HG03103 (cell line): ENCODE measurements around the gene CTIF.
"Not testable (repeated sequence)": the region's sequence is repeated elsewhere in the genome, so short reads cannot be mapped to it uniquely, and the experiment has no call there.

ENCODE experiments used
- ATAC-seq: cut with Tn5 transposase; IDR thresholded peaks from one replicate; pipeline ENCODE4 v1.9.1; 2021; ENCODE audit warnings: low read depth; ENCODE audit not compliant: unreplicated experiment

The CTIF gene

DNA sequence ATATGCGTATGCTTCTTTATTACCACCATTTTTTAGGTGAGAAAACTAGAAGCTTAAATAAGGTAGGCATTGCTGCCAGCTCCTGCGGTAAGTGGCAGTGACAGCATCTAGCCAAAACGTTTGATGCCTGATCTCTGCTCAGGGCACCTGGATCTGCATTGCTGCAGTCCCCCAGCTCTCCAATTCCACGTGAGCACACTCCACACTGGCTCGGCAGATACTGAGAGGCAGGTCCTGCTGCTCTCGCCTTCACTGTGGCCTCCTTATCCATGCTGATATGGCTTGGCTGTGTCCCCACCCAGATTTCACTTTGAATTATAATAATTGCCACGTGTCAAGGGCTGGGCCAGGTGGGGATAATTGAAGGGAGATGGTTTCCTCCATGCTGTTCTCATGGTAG lies 160.9 kb downstream of the CTIF start:
- no peak for ATAC-seq

DNA sequence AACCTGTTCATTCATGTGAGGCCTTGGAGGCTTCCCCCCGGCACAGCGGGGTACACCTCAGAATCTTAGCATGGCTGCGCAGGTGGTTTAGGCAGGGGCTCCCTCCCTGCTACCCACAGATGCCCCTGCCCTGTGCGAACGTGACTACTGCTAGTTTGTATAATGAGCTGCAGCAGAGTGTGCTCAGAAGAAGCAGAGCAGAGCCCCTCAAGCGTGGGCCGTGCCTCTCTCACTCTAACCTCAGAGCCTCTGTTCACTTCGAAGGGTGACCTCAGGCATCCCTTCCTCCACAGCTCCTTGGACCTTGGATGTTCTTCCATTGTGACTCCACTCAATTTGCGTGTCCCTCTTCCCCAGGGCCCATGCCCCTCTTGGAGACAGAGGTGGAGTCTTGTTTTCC lies 161.6 kb downstream of the CTIF start:
- no peak for ATAC-seq

DNA sequence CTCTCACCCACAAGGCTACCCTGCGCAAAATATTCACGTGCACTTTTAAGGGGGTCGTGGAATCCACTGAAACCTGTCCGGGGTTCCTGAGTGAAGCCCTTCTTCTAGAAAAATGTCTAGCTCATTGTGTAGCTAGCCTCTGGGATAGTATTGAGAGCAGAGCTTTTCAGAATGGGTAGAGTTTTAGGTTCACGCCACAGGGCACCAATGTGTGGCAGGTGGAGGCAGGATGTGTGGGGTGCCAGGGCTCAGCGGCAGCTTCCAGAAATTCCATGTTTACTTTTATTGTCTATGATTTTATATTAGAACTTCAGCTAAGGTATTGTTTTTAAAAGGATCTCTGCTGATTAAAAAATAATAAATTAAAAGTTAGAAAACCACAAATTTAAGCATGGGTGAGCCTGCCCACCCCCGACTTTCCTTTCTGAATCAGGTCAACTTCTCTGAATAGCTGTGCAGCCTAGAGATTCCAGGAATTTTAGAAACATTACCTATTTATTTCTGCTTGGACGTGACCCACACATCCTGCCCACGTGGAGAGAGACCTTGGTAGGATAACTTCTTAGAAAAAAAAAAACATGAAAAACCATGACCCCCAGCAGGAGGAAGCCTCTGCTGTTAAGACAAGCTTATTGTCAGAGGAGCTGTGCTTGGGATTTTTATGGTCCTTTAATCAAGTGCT lies 163.7 kb downstream of the CTIF start:
- ATAC-seq, result no peak

DNA sequence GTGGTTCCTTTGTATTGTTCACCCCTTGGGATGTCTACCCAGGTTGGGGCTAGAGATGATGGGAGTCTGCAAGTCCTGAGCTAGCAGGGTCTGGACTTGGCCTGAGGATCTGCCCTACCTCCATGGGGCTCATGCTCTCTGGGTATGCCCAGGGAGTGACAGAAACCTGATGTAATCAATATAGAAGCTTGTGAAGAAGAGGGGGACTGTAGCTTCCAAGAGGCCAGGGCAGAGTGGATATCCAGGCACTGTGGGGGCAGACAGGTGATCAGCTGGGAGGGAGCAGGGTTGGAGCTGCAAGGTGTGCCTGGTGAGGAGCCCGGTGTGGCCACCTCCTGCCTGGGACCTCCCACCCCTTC lies 164.2 kb downstream of the CTIF start:
- no peak for ATAC-seq

GRCh38 chr18:48703418-48703817 lies 164.6 kb downstream of the CTIF start:
- ATAC-seq, result no peak

DNA sequence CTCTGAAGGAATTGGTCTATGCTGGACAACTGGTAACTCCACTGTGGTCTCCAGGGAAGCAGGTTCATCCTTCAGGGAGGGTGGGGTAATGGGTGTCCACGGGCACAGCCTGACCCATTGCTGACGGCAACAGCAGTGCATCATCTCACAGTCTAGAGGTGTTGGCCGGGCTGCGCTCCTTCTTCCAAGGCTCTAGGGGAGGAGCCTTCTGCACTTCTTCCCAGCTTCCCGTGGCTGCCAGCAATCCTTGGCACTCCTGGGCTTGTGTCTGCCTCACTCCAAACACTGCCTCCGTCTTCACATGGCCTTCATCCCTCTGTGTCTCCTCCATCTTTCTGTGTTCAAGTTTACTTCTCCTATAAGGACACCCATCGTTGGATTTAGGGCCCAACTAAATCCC lies 166.2 kb downstream of the CTIF start:
- ATAC-seq, result no peak

DNA sequence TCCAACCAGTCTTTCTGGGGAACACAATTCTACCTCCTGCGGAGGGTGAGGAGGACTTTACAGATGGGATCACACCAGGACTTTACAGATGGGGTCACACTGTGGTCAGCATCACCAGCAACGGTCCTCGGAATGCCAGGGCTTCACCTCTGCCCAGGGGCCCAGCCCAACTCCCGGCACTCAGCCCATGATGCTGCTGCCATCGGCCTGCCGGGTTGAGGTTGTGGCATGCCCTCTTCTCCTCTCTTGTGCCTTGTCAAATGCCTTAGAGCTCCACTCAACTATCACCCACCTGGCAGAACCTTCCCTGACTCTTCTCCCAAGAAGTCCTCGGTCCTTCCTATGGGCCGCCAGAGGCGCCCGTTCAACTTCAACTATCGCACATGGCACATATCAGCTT lies 166.7 kb downstream of the CTIF start:
- ATAC-seq, result no peak

DNA sequence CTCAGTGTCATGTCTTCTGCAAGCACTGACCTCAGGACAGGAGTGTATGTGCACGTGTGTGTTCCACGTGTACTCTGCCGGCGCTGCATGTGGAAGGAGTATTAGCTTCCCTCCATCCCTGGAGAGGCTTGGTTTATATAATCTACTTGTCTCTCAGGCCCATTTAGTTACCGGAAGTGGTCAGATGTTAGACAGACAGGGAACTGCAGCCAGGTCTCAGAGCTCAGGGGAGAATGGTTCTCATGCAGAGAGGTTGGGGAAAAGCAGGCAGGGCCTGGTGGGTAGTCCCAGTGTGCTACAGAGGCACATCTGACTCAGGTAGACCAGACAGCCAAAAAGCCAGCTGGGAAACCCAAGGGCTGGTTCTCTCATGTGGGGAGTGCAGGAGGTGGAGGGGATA lies 167.9 kb downstream of the CTIF start:
- ATAC-seq, result no peak

- no peak for ATAC-seq
Measured at GRCh38 chr18:48707636-48708296, 168.9 kb downstream of the CTIF start.

GRCh38 chr18:48708807-48709206 lies 170.0 kb downstream of the CTIF start:
- ATAC-seq, result no peak

DNA sequence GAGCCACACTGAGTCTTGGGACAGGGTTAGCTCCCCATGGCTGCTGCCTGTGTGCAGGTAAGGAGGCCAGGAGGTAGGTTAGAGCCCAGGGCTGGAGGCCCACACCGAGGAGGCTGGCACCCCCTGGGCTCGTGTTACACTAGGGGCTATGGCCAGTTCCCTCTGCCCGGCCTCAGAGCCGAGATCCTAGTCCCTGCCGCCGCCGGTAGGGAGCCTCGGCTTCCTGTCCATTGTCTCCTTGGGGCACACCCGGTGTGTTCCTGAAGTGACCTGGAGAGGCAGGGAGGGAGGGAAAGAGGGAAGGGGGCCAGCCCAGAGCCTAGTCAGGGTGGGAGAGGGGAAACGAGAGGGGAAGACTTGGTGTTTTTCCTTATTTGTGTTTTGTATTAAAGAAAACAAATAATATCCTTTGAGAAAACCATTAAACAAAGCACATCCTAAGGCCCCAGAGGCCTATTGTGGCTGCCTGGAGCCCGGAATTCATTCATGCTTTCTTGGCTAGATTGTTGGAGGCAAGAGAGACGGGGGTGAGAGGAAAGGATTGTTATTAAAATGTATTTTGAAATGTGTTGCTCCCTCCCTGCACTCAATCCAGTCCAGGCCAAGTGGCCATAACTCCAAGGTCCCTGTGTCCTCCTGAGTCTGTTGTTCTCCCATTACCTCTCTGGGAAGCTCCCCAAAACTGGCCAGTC lies 170.7 kb downstream of the CTIF start:
- no peak for ATAC-seq

DNA sequence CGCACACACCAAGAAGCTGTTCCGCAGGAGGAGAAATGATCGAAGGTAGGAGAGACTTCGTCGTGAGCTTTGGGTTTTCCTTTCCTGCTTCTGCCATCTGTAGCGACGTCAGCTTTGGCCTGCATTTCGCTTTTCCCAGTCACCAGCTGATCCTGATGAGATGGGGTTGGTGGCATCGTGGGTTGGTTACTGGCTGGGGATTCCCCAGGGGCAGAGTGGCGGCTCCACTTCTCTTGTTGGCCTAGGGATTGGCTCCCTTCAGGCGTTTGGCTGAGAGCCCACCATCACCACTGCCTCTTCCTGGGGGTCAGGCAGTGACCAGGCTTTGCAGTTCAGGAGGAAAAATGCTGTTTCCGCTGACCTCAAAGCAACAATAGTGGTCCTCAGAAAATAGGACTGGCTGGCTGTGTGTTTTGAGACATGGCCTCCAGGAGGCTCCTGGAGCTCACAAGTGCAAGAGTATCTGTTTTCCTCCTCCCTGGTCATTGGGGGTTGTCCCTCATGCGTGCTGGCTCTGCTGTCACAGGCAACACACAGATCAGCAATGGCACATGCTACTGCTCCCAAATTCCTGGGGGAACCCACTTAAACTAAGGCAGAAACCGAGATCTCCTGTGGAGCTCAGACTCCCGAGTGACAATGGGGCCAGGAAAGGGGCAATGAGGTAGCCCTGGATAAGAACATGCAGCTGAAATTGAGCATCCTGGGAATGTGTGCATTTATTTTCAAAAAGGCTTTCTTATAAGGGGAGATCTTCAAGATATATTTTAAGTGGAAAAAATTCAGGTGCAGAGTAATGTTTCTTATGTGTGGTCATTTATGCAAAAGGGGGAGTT lies 173.0 kb downstream of the CTIF start:
- no peak for ATAC-seq

GRCh38 chr18:48713309-48713708 lies 174.5 kb downstream of the CTIF start:
- ATAC-seq, result no peak

DNA sequence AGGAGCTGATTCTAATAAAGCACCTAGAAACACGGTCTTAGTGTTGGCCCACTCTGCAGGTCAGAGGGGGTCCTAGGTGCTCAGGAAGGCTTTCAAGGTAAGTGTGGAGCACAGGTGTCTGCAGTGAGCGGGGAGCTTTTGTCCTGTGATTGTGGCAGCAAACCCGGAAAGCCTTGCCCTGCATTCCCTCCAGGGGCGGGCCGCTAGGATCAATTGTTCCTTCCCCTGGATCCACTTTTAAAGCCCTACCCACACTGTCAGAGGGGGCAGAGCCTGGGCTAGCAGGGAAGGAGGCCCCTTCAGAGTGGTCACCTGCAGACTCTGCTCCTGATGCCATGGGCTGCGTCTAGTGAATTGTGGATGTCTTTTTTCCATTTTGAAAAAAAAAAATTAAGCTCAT lies 176.0 kb downstream of the CTIF start:
- ATAC-seq, result no peak

DNA sequence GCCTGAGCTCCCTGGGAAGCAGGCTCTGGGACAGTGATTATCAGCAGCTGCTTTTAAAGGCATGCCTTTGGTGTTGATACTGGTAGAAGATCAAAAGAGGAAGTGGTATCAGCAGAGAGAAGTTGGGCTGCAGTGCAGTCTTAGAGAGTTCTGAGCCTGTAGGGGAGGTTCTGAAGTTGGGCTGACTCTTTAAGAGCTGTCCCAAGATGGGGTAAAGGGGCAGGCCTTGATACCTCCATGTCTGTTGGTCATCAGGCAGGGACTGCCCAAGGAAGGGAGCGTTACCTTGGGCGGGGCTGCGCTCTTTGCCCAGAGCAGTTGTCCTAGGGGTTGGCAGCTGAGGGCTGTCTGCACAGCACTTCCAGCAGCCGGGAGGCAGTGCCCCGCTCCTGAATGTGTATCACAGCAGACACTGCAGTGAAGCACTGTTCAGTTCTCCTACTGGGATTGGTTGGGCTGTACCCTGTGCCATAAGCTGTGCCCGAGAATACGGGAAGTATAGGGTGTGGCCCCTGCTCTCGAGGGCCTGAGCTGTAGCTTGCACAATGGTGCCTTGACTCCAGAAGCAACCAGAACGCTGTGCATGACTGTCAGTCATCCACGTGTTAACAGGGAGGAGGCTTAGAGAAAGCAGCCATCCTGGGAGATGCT lies 177.0 kb downstream of the CTIF start:
- ATAC-seq, result peak; percentile 60

- not testable (repeated sequence) for ATAC-seq
Measured at GRCh38 chr18:48717227-48717626, 178.4 kb downstream of the CTIF start.

DNA sequence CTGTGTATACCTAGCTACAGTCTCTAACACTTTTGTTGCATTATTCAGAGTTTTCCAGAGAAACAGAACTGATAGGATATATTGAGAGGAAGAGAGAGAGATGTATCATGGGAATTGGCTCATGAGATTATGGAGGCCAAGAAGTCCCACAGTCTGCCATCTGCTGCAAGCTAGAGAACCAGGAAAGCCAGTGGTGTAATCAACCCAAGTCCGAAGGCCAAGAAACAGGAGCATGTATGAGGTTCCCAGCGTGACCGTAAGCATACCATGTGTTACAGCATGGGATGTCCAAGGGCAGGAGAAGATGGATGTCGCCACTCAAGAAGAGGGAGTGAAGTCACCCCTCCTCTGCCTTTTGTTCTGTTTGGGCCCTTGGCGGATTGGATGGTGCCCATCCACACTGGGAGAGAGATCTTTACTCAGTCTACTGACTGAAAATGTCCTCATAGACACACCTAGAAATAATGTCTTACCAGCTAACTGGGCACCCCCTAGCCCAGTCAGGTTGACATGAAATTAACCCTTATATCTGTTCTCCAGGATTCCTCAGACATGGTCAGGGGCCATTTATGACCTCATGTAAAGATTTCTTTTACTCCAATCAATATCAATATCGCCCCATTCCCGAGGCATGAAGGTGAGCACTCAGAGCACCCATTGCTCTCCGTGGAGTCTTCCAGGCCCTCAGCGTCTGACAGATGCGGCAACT lies 179.6 kb downstream of the CTIF start:
- ATAC-seq, result no peak

DNA sequence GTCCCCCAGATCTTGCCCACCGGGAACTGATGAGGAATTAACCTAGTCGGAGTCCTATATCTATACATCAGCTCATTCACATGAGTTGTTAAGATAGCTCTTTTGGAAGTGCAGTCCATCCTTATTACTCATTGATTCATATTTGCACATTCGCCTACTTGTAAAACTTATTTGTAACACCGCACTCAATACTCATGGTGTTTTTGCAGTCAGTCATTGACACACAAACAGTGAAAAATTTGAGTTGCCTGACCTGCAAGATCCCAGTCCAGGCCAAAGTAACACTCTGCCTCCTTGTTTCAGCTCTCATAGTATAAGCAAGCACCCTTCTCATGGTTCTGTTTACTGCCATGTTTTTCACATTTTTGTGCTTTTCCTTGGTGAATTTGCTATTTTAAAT lies 180.6 kb downstream of the CTIF start:
- ATAC-seq, result no peak

- ATAC-seq, result no peak
Measured at GRCh38 chr18:48719974-48720654, 181.3 kb downstream of the CTIF start.

GRCh38 chr18:48720655-48721025 lies 181.8 kb downstream of the CTIF start:
- no peak for ATAC-seq
